Activated CD8-positive, alpha-beta T cell treated with anti-CD3 and anti-CD28 coated beads for 36 hours (primary cell): ENCODE data around the gene PDPR. TPM values are rescaled to one million over a fixed set of nuclear protein-coding genes. Genes with fewer than 3 reads are reported as not detected.
A peak's percentile ranks its signal among the peaks of the same experiment; 100 is the strongest.
"Not testable (repeated sequence)": the region's sequence is repeated elsewhere in the genome, so short reads cannot be mapped to it uniquely, and the experiment has no call there.

Experiments
- ATAC-seq: fragments of 200-7000 bp; cut with Tn5 transposase; one replicate; pipeline ENCODE4 v1.10.0; 2021; ENCODE audit warnings: mild to moderate bottlenecking, moderate library complexity
- CTCF ChIA-PET: fragments of 350-600 bp; sonication (Branson Sonifier 250); formaldehyde crosslinking; loops from one replicate; lab custom pipeline; 2021; ENCODE audit warnings: antibody characterized with exemption; lab: Charles Lee
- POLR2A ChIA-PET: fragments of 350-600 bp; sonication (Branson Sonifier 250); formaldehyde crosslinking; loops from one replicate; lab custom pipeline; 2021; ENCODE audit warnings: antibody characterized with exemption; lab: Charles Lee
- DNase-seq: peaks from one replicate; pipeline ENCODE4 v3.0.0-alpha.2; 2020
- H3K27ac Mint-ChIP-seq: one replicate; pipeline ENCODE4 v1.8.0; 2021; ENCODE audit warnings: mild to moderate bottlenecking, mixed read lengths
- H3K27me3 Mint-ChIP-seq: one replicate; pipeline ENCODE4 v1.8.0; 2021; ENCODE audit warnings: mixed read lengths
- H3K36me3 Mint-ChIP-seq: one replicate; pipeline ENCODE4 v1.8.0; 2021; ENCODE audit warnings: low read depth, mixed read lengths
- H3K4me1 Mint-ChIP-seq: one replicate; pipeline ENCODE4 v1.8.0; 2021; ENCODE audit warnings: low read depth, mixed read lengths
- H3K4me3 Mint-ChIP-seq: one replicate; pipeline ENCODE4 v1.8.0; 2021; ENCODE audit warnings: mild to moderate bottlenecking, moderate library complexity, mixed read lengths
- H3K9me3 Mint-ChIP-seq: one replicate; pipeline ENCODE4 v1.8.0; 2021; ENCODE audit warnings: mixed read lengths
- intact Hi-C: fragments of 100-400 bp; cut with micrococcal nuclease; formaldehyde crosslinking; loops from one replicate; pipeline ENCODE4 v1.10.0; 2022
- total RNA-seq, 2 experiments: library from RNA; stranded (reverse); gene quantifications; one replicate each; pipeline ENCODE4 v1.2.3, GENCODE V29; 2021

Gene PDPR
- total RNA-seq, 2 experiments from 2014 or later = 19.5 to 19.7 TPM

- peak; percentile 53 for ATAC-seq
- DNase-seq, H3K4me3 Mint-ChIP-seq, H3K27me3 Mint-ChIP-seq, H3K36me3 Mint-ChIP-seq, CTCF ChIA-PET, intact Hi-C loops, H3K27ac Mint-ChIP-seq, POLR2A ChIA-PET, H3K9me3 Mint-ChIP-seq, H3K4me1 Mint-ChIP-seq: not testable (repeated sequence)
These were observed 73.9 kb downstream of the PDPR start for GRCh38 chr16:70187858-70188607.

GRCh38 chr16:70188608-70188915 lies 74.4 kb downstream of the PDPR start:
- H3K4me3 Mint-ChIP-seq, DNase-seq, H3K27me3 Mint-ChIP-seq, POLR2A ChIA-PET, H3K27ac Mint-ChIP-seq, H3K4me1 Mint-ChIP-seq, H3K9me3 Mint-ChIP-seq, H3K36me3 Mint-ChIP-seq, intact Hi-C loops, CTCF ChIA-PET, ATAC-seq: not testable (repeated sequence)

GRCh38 chr16:70190574-70190973 lies 76.4 kb downstream of the PDPR start:
- DNase-seq, H3K4me1 Mint-ChIP-seq, H3K27ac Mint-ChIP-seq, intact Hi-C loops, H3K27me3 Mint-ChIP-seq, H3K9me3 Mint-ChIP-seq, CTCF ChIA-PET, H3K4me3 Mint-ChIP-seq, ATAC-seq, POLR2A ChIA-PET, H3K36me3 Mint-ChIP-seq: not testable (repeated sequence)

- POLR2A ChIA-PET, H3K27ac Mint-ChIP-seq, H3K4me1 Mint-ChIP-seq, intact Hi-C loops, H3K27me3 Mint-ChIP-seq, H3K4me3 Mint-ChIP-seq, ATAC-seq, DNase-seq, H3K36me3 Mint-ChIP-seq, H3K9me3 Mint-ChIP-seq, CTCF ChIA-PET: not testable (repeated sequence)
These were observed 82.7 kb downstream of the PDPR start for GRCh38 chr16:70196683-70197300.

GRCh38 chr16:70197611-70198010 lies 83.5 kb downstream of the PDPR start:
- H3K36me3 Mint-ChIP-seq, H3K27ac Mint-ChIP-seq, CTCF ChIA-PET, DNase-seq, intact Hi-C loops, ATAC-seq, POLR2A ChIA-PET, H3K27me3 Mint-ChIP-seq, H3K4me1 Mint-ChIP-seq, H3K4me3 Mint-ChIP-seq, H3K9me3 Mint-ChIP-seq: not testable (repeated sequence)

GRCh38 chr16:70198230-70198629 lies 84.1 kb downstream of the PDPR start:
- H3K27ac Mint-ChIP-seq, H3K4me1 Mint-ChIP-seq, intact Hi-C loops, CTCF ChIA-PET, H3K36me3 Mint-ChIP-seq, ATAC-seq, H3K27me3 Mint-ChIP-seq, POLR2A ChIA-PET, H3K9me3 Mint-ChIP-seq, H3K4me3 Mint-ChIP-seq, DNase-seq: not testable (repeated sequence)

GRCh38 chr16:70198666-70199065 lies 84.5 kb downstream of the PDPR start:
- DNase-seq, CTCF ChIA-PET, H3K4me1 Mint-ChIP-seq, H3K36me3 Mint-ChIP-seq, H3K4me3 Mint-ChIP-seq, H3K27ac Mint-ChIP-seq, H3K9me3 Mint-ChIP-seq, POLR2A ChIA-PET, ATAC-seq, intact Hi-C loops, H3K27me3 Mint-ChIP-seq: not testable (repeated sequence)

GRCh38 chr16:70199170-70199569 lies 85.0 kb downstream of the PDPR start:
- H3K4me3 Mint-ChIP-seq, H3K4me1 Mint-ChIP-seq, DNase-seq, H3K27me3 Mint-ChIP-seq, ATAC-seq, H3K36me3 Mint-ChIP-seq, H3K9me3 Mint-ChIP-seq, intact Hi-C loops, H3K27ac Mint-ChIP-seq, POLR2A ChIA-PET, CTCF ChIA-PET: not testable (repeated sequence)

GRCh38 chr16:70200063-70200462 lies 85.9 kb downstream of the PDPR start:
- H3K27ac Mint-ChIP-seq, CTCF ChIA-PET, intact Hi-C loops, POLR2A ChIA-PET, ATAC-seq, H3K27me3 Mint-ChIP-seq, H3K4me3 Mint-ChIP-seq, H3K4me1 Mint-ChIP-seq, DNase-seq, H3K9me3 Mint-ChIP-seq, H3K36me3 Mint-ChIP-seq: not testable (repeated sequence)

- DNase-seq, H3K9me3 Mint-ChIP-seq, H3K4me1 Mint-ChIP-seq, H3K4me3 Mint-ChIP-seq, ATAC-seq, CTCF ChIA-PET, POLR2A ChIA-PET, H3K27me3 Mint-ChIP-seq, H3K27ac Mint-ChIP-seq, intact Hi-C loops: not testable (repeated sequence)
- peaks cover 11% of the 10 kb centered on the region for H3K36me3 Mint-ChIP-seq
These were observed 89.4 kb downstream of the PDPR start for GRCh38 chr16:70203508-70203907.

- H3K4me3 Mint-ChIP-seq, H3K27me3 Mint-ChIP-seq, H3K4me1 Mint-ChIP-seq, POLR2A ChIA-PET, DNase-seq, intact Hi-C loops, H3K27ac Mint-ChIP-seq, H3K9me3 Mint-ChIP-seq, CTCF ChIA-PET, ATAC-seq: not testable (repeated sequence)
- peaks cover 11% of the 10 kb centered on the region for H3K36me3 Mint-ChIP-seq
These were observed 89.9 kb downstream of the PDPR start for GRCh38 chr16:70204010-70204409.

- peaks cover 15% of the 10 kb centered on the region for H3K36me3 Mint-ChIP-seq
- H3K4me3 Mint-ChIP-seq, ATAC-seq, POLR2A ChIA-PET, DNase-seq, intact Hi-C loops, H3K4me1 Mint-ChIP-seq, H3K27ac Mint-ChIP-seq, H3K27me3 Mint-ChIP-seq, H3K9me3 Mint-ChIP-seq, CTCF ChIA-PET: not testable (repeated sequence)
These were observed 90.7 kb downstream of the PDPR start for GRCh38 chr16:70204668-70205405.
